Caco-2 (cell line): ENCODE results near the gene PDGFRB. TPM values are rescaled to one million over a fixed set of nuclear protein-coding genes. Genes with fewer than 3 reads are reported as not detected.

Source experiments
- BruUV-seq: library from RNA; stranded (reverse); fragments of 400-500 nt; replicated peaks from 2 replicates; lab custom pipeline; 2021; lab: Mats Ljungman, UMichigan
- CTCF ChIA-PET: fragments of 300-600 bp; sonication (Branson Sonifier 250); formaldehyde crosslinking; loops from one replicate; lab custom pipeline; 2022; ENCODE audit warnings: antibody characterized with exemption; lab: Charles Lee
- POLR2A ChIA-PET: fragments of 300-600 bp; sonication (Branson Sonifier 250); formaldehyde crosslinking; loops from one replicate; lab custom pipeline; 2022; ENCODE audit warnings: antibody characterized with exemption; lab: Charles Lee
- DNase-seq, 2 experiments: peaks; one replicate each; pipeline versions ENCODE4 v3.0.0 to v3.0.0-alpha.2; 2020 to 2022
- H3K27me3 ChIP-seq: replicated peaks from 2 replicates; pipeline ENCODE4 v1.6.0; 2011; ENCODE audit warnings: low read length; ENCODE audit not compliant: control insufficient read depth, insufficient read depth
- H3K36me3 ChIP-seq: 2 replicates; pipeline ENCODE4 v1.5.1; 2011; ENCODE audit warnings: low read length; ENCODE audit not compliant: control insufficient read depth, insufficient read depth
- H3K4me1 ChIP-seq: fragments of 250-450 bp; sonication (Bioruptor Pico); 2 replicates; pipeline ENCODE4 v1.5.1; 2020; ENCODE audit warnings: mild to moderate bottlenecking
- H3K4me3 ChIP-seq: 2 replicates; pipeline ENCODE4 v1.5.1; 2011; ENCODE audit warnings: low read depth, mild to moderate bottlenecking, control low read depth, low read length
- H3K9me3 ChIP-seq: fragments of 250-450 bp; sonication (Bioruptor Pico); 2 replicates; pipeline ENCODE4 v1.5.1; 2020; ENCODE audit warnings: mild to moderate bottlenecking, moderate library complexity
- H3K27ac Mint-ChIP-seq: one replicate; pipeline ENCODE4 v1.8.0; 2022; ENCODE audit warnings: mixed read lengths; ENCODE audit not compliant: unreplicated experiment
- H3K27me3 Mint-ChIP-seq: one replicate; pipeline ENCODE4 v1.8.0; 2022; ENCODE audit warnings: mixed read lengths; ENCODE audit not compliant: insufficient read depth, unreplicated experiment
- H3K36me3 Mint-ChIP-seq: one replicate; pipeline ENCODE4 v1.8.0; 2022; ENCODE audit warnings: mild to moderate bottlenecking, mixed read lengths; ENCODE audit not compliant: insufficient read depth, unreplicated experiment
- H3K4me1 Mint-ChIP-seq: one replicate; pipeline ENCODE4 v1.8.0; 2022; ENCODE audit warnings: low read depth, mixed read lengths; ENCODE audit not compliant: unreplicated experiment
- H3K4me3 Mint-ChIP-seq: one replicate; pipeline ENCODE4 v1.8.0; 2022; ENCODE audit warnings: mild to moderate bottlenecking, moderate library complexity, mixed read lengths; ENCODE audit not compliant: unreplicated experiment
- H3K9me3 Mint-ChIP-seq: one replicate; pipeline ENCODE4 v1.8.0; 2022; ENCODE audit warnings: mixed read lengths; ENCODE audit not compliant: unreplicated experiment
- intact Hi-C: fragments of 100-400 bp; cut with micrococcal nuclease; formaldehyde crosslinking; loops from one replicate; pipeline ENCODE4 v1.10.0; 2022; ENCODE audit not compliant: unreplicated experiment
- total RNA-seq: library from RNA; stranded (reverse); gene quantifications from 2 replicates; pipeline ENCODE4 v1.2.3, GENCODE V29; 2022
- TF ChIP-seq, protein P1 (sequence below), 2 experiments: fragments of 200-600 bp in 1 of 2; IDR thresholded peaks; 1 replicate in 1 of 2; 2 replicates in 1 of 2; pipeline versions ENCODE4 v1.5.1 to v1.8.0; 2011 to 2022; ENCODE audit warnings: antibody characterized with exemption in 1 of 2, control low read depth in 1 of 2, inconsistent platforms in 1 of 2, low read depth in 1 of 2, low read length in 1 of 2, mild to moderate bottlenecking in 1 of 2, moderate library complexity in 1 of 2; ENCODE audit not compliant: insufficient read depth in 1 of 2, severe bottlenecking in 1 of 2, unreplicated experiment in 1 of 2

PDGFRB gene
- total RNA-seq, 1 experiment from 2014 or later: 5.9 TPM

DNA sequence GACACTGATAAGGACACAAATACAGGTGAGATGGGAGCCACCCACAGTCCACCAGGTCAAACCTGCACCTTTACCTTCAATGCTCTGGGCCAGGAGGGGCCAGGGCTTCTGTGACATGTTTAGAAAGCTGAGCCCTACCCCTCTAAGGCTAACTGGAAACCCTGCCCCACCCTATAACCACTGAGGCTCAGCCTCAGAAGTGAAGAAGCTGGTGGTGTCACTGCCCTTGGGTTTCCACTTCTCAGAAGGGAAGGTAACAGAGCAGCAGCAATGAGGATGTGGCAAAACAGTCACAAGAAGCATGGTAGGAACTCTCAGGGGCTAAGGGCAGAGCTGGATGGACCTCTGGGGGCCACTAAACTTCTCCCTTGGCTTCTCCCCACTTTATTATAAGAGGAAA is 6.0 kb downstream of the PDGFRB start:
- no peaks in the 10 kb centered on the region for H3K36me3 Mint-ChIP-seq

DNA sequence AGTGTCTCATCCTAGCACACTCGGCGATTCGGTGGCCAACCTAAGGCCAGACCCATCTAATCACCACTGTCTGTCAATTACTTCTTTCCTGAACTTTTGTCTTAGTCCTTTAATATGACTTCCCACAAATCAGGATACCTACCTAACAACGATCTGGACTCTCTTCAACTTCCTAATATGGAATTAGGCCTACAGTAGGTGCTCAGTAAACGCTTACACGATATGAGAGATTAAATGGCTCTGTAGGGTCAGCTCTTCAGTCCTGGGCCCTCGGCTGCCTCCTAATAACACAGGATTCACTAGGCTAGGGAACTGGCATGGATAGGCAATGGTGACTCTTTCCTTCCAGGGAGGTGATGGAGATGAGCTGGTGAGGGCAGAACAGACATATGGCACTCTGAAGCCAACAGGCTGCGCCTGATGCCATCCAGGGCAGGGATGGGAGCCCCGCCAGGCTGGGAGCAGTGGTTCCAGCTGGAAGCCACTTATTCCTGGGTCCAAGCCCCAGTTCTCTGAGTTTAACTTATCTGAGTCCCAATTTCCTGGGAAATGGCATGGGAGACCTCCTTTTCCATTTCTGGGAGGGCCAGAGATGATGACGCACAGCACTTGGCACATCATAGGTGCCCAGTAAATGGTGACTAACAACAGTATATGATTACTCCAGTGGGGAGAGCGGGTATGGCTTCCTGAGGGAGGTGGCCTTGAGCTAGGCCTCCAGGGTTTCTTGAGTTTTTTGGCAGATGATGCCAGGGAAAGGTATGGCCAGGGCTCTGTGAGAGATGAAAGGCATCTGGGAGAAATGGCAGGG is 7.3 kb downstream of the PDGFRB start:
- Histone ChIP-seq H3K27me3 (no peaks in the 10 kb centered on the region), H3K4me1 (peaks cover 31% of the 10 kb centered on the region), H3K36me3 (no peaks in the 10 kb centered on the region), H3K4me3 (no peak overlapping the region), H3K9me3 (0 out of 2 replicates have a peak, but pooled peaks cover 2% of the 10 kb centered on the region)
- H3K9me3 Mint-ChIP-seq: no peaks in the 10 kb centered on the region
- no peaks in the 10 kb centered on the region for H3K36me3 Mint-ChIP-seq
- intact Hi-C loops: no loop called here
- H3K27me3 Mint-ChIP-seq: no peaks in the 10 kb centered on the region
- BruUV-seq: no TSS peak
- H3K27ac Mint-ChIP-seq: no peak overlapping the region
- H3K4me3 Mint-ChIP-seq: no peak overlapping the region
- TF ChIP-seq, protein P1, sequence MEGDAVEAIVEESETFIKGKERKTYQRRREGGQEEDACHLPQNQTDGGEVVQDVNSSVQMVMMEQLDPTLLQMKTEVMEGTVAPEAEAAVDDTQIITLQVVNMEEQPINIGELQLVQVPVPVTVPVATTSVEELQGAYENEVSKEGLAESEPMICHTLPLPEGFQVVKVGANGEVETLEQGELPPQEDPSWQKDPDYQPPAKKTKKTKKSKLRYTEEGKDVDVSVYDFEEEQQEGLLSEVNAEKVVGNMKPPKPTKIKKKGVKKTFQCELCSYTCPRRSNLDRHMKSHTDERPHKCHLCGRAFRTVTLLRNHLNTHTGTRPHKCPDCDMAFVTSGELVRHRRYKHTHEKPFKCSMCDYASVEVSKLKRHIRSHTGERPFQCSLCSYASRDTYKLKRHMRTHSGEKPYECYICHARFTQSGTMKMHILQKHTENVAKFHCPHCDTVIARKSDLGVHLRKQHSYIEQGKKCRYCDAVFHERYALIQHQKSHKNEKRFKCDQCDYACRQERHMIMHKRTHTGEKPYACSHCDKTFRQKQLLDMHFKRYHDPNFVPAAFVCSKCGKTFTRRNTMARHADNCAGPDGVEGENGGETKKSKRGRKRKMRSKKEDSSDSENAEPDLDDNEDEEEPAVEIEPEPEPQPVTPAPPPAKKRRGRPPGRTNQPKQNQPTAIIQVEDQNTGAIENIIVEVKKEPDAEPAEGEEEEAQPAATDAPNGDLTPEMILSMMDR (IDR thresholded peaks at IDR 0.05; ENCODE audit: insufficient read depth in 1 of 2, low read depth in 1 of 2, low read length in 1 of 2, severe bottlenecking in 1 of 2, unreplicated experiment in 1 of 2): no peak
- ChIA-PET CTCF (interaction anchor here (0.6 kb wide), 1 partner anchor 139 kb away, joined by 3 read pairs; no protein-coding TSS in a partner anchor), POLR2A (no interaction called here)
- DNase-seq: no peak
- H3K4me1 Mint-ChIP-seq: peaks cover 35% of the 10 kb centered on the region

More for the DNA sequence above, 6.0 kb downstream of the PDGFRB start:
- Mint-ChIP-seq H3K9me3 (no peaks in the 10 kb centered on the region), H3K4me1 (peaks cover 36% of the 10 kb centered on the region), H3K4me3 (no peak overlapping the region), H3K27me3 (no peaks in the 10 kb centered on the region), H3K27ac (no peak overlapping the region)
- BruUV-seq: no TSS peak
- Histone ChIP-seq H3K27me3 (no peaks in the 10 kb centered on the region), H3K4me3 (no peak overlapping the region), H3K36me3 (no peaks in the 10 kb centered on the region), H3K4me1 (peaks cover 18% of the 10 kb centered on the region), H3K9me3 (0 out of 2 replicates have a peak, but pooled peaks cover 2% of the 10 kb centered on the region)
- CTCF ChIA-PET: no interaction called here
- POLR2A ChIA-PET: interaction anchor here (0.7 kb wide), 1 partner anchor 574 kb away, joined by 4 read pairs; no protein-coding TSS in a partner anchor
- TF ChIP-seq, protein P1 (IDR thresholded peaks at IDR 0.05; ENCODE audit: insufficient read depth in 1 of 2, low read depth in 1 of 2, low read length in 1 of 2, severe bottlenecking in 1 of 2, unreplicated experiment in 1 of 2): no peak
- no peak for DNase-seq
- intact Hi-C loops: no loop called here

DNA sequence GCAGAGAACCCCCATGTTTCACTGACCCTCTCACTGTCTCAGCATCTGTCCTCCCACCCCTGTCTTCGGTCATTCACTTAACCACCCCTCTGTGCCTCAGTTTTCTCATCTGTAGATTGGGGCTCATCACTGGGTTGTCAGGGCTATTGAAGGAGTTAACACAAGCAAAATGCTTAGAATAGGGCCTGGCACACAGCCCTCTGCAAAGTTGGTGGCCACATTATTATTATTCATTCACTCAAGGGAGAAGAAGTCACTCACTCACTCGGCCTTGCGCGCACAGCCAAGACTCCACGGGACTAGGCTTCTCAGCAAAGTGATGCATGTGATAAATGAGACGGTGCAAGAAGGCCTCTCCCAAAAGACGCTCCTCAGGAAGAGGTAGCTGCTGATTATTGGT is 8.0 kb downstream of the PDGFRB start:
- Mint-ChIP-seq H3K36me3 (peaks cover 5% of the 10 kb centered on the region), H3K4me1 (peaks cover 41% of the 10 kb centered on the region), H3K4me3 (no peak overlapping the region), H3K27me3 (no peaks in the 10 kb centered on the region), H3K9me3 (no peaks in the 10 kb centered on the region), H3K27ac (peak overlapping the region; percentile 38)
- intact Hi-C loops: no loop called here
- BruUV-seq: no TSS peak
- 0 out of 2 replicates have a peak, but pooled peaks cover 2% of the 10 kb centered on the region for H3K9me3 ChIP-seq
- H3K4me3 ChIP-seq: no peak overlapping the region
- POLR2A ChIA-PET: no interaction called here
- no peaks in the 10 kb centered on the region for H3K36me3 ChIP-seq
- H3K4me1 ChIP-seq: peaks cover 38% of the 10 kb centered on the region
- DNase-seq: no peak
- CTCF ChIA-PET: interaction anchor here (0.6 kb wide), 1 partner anchor 14 kb away, joined by 3 read pairs; no protein-coding TSS in a partner anchor
- H3K27me3 ChIP-seq: no peaks in the 10 kb centered on the region
- TF ChIP-seq, protein P1 (IDR thresholded peaks at IDR 0.05; ENCODE audit: insufficient read depth in 1 of 2, low read depth in 1 of 2, low read length in 1 of 2, severe bottlenecking in 1 of 2, unreplicated experiment in 1 of 2): no peak
